ENCODE measurements around the gene UPK3B. TPM values are rescaled to one million over a fixed set of nuclear protein-coding genes. Genes with fewer than 3 reads are reported as not detected.
"Not testable (repeated sequence)": the region's sequence is repeated elsewhere in the genome, so short reads cannot be mapped to it uniquely, and the experiment has no call there.

Gene UPK3B
- total RNA-seq, 1 donor from 2014 or later = 0.54 TPM

DNA sequence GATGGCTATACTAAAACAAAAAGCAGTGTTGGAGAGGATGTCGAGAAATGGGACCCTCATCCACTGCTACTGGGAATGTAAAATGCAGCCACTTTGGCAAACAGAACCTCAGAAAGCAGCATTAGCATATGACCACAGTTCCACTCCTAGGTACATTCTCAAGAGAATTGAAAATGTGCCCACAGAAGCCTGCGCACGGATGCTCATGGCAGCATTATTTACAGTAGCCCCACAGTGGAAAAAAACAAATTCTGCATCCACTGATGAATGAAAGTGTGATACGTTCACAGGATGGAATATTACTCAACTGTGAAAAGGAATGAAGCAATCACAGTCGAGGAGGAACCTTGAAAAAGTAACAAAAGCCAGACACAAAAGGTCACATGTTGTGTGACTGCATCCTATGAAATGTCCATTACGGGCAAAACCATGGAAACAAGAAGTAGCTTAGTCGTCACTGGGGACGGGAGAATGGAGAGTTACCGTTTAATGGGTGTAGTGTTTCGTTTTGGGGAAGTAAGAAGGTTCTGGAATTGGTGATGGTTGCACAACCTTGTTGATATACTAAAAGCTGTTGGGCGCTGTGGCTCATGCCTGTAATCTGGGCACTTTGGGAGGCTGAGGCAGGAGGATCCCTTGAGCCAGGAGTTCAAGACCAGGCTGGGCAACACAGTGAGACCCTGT is 2.5 kb upstream of the UPK3B start:
- intact Hi-C loops (cut with DNase I) = no loop called here
- DNase-seq (ENCODE audit: missing footprints) = peak; percentile 64
- ATAC-seq = no peak

DNA sequence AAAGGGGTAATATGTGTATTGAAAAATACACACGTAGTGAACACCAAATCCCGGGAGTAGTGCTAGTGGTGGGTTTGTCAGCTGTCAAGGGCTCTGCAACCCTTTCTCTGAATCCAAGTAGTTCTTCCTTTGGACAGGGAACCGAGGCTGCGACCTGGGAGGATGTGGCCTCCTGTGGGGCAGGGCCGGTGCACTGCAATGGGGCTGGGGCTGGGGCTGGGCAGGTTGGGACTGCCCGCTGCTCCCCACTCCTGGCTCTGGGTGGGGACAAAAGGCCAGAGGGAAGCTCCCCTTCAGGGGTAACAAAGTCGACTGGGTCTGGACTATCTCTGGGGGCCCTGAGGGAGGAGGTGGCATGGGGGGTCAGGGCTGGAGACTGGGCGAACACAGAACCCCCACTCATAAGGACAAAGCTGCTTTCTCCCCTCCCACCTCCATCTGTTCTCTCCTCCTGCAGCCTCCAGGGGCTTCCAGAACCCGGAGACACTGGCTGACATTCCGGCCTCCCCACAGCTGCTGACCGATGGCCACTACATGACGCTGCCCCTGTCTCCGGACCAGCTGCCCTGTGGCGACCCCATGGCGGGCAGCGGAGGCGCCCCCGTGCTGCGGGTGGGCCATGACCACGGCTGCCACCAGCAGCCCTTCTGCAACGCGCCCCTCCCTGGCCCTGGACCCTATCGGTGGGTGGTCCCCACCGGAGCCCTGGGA is 1.0 kb downstream of the UPK3B start:
- intact Hi-C loops (cut with DNase I); ATAC-seq; DNase-seq (ENCODE audit: missing footprints): not testable (repeated sequence)

DNA sequence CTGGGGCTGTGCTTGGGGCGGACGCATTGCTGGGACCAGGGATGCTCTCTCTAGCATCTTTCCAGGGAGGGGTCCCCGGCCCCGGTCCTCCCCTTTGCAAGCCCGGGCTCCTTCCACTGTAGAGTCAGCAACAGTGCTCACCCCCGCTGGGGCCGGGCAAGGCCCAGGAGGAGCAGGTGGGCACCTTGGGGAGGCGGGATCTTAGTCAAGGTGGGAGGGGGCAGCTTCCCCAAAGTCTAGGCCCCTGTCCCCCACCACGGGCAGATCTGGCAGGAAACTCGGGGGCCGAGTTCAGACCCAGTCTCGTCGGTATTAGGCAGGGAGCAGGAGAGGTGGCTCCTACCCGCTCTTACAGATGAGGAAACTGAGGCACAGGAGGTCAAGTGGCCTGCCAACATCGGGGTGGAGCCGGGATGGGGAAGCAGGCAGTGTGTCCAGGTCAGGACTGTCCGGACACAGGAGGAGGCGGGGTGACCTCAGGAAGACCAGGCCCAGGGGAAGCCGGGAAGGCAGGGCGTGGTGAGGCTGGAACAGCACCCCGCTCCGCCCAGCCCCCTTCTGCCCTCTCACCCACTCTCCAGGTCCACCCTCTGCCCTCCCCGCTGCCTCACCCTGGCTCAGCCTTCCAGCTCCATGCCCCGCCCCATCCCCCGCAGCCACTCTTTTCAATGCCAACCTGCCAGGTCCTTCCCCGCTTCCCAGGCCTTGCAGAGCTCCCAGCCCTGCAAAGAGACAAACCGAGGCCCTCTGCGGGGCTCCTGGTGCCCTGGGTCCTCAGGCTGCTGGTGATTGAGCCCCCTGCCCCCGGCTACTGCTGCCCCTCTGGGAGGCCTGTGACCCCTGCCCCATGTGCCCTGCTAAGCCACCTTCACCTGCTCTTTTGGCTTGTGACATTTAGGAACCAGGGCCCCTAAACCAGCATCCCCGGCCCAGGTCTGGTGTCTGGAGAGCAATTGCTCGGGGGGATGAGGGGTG is 1.8 kb downstream of the UPK3B start:
- ATAC-seq; DNase-seq (ENCODE audit: missing footprints); intact Hi-C loops (cut with DNase I): not testable (repeated sequence)

GRCh38 chr7:76512941-76513816 is 2.8 kb downstream of the UPK3B start:
- intact Hi-C loops (cut with DNase I) = no loop called here
- no peak for DNase-seq (ENCODE audit: missing footprints)
- no peak for ATAC-seq

DNA sequence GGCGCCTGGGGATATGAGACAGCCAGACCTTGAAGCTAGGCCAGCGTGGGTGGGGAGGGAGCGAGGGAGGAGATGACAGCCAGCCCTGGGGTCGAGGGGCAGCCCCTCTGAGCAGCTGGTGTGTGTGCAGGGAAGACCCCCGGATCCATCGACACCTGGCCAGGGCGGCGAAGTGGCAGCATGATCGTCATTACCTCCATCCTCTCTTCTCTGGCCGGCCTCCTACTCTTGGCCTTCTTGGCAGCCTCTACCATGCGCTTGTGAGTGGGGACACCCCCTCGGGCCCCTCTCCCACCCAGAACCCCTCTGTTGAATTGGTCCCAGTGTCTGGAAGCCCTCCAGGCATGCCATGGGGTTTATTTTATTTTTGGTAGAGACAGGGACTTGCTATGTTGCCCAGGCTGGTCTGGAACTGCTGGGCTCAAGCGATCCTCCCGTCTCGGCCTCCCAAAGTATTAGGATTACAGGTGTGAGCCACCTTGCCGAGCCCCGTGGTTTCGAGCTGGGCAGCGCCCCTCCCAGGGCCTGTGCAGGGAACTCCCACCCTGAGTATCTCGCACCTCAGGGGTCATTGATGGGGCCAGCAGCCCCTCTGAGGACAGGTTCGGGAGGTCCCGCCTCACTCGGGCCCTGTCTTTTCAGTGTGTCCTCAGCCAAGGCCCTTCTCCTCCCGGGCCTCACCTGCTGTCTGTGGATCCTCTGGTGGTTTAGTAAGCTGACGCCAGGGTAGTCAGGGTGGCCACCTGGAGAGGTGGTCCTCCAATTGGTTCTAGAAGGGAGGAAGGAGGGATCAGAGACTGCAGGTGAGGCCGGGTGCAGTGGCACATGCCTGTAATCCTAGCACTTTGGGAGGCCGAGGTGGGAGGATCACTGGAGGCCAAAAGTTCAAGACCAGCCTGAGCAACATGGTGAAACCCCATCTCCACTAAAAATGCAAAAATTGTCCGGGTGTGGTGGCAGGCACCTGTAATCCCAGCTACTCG is 3.8 kb downstream of the UPK3B start:
- DNase-seq (ENCODE audit: missing footprints) = peak; percentile 53
- intact Hi-C loops (cut with DNase I) = no loop called here
- no peak for ATAC-seq

DNA sequence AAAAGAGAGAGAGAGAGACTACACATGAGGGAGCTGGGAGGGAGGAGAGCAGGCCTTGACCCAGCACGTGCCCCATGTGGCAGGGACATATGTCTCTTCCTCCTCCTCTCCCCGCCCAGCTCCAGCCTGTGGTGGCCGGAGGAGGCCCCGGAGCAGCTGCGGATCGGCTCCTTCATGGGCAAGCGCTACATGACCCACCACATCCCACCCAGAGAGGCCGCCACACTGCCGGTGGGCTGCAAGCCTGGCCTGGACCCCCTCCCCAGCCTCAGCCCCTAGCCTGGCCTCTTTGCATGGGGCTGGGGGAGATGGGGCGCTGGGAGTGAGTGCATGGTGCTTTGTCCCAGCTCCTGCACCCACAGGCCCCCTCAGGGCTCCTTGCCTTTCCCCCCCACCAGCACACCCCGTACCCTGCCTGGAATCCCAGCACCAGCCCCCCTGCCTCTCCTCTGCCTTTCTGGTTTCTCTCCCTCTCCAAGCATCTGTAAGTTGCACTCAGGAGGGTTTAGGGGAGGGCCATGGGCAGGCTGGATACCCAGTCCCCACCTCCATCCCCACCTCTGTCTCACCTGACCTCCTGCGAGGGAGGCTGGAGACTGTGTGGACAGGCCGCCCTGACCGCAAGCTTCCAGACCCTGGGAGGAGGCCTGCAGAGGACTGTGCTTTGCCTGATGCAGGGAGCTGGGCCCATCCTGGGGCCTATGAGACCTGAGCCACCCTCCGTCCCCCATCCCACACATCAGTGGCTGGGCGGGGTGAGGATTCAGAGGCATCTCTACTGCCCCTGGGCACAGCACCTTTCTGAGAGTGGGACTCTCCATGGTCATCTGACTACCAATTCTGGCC is 4.8 kb downstream of the UPK3B start:
- intact Hi-C loops (cut with DNase I) = no loop called here
- ATAC-seq (no peak), DNase-seq (ENCODE audit: missing footprints) (peak; percentile 65)

- intact Hi-C loops (cut with DNase I) = no loop called here
- ATAC-seq = peak; percentile 66
- DNase-seq (ENCODE audit: missing footprints) = peak; percentile 90
Measured at GRCh38 chr7:76515999-76516443, 5.7 kb downstream of the UPK3B start.

DNA sequence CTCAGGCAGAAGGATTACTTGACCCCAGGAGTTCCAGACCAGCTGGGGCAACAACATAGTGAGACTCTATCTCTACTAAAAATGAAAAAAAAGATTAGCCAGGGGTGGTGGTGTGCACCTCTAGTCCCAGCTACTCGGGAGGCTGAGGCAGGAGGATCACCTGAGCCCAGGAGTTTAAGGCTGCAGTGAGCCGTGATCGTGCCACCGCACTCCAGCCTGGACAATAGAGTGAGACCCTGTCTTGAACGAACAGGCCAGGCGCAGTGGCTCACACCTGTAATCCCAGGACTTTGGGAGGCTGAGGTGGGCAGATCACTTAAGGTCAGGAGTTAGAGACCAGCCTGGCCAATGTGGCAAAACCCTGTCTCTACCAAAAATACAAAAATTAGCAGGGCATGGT is 6.6 kb downstream of the UPK3B start:
- DNase-seq (ENCODE audit: missing footprints); ATAC-seq; intact Hi-C loops (cut with DNase I): not testable (repeated sequence)

- intact Hi-C loops (cut with DNase I); ATAC-seq; DNase-seq (ENCODE audit: missing footprints): not testable (repeated sequence)
Measured at GRCh38 chr7:76526183-76526582, 15.8 kb downstream of the UPK3B start.

- intact Hi-C loops (cut with DNase I); ATAC-seq; DNase-seq (ENCODE audit: missing footprints): not testable (repeated sequence)
Measured at GRCh38 chr7:76531643-76532042, 21.3 kb downstream of the UPK3B start.

DNA sequence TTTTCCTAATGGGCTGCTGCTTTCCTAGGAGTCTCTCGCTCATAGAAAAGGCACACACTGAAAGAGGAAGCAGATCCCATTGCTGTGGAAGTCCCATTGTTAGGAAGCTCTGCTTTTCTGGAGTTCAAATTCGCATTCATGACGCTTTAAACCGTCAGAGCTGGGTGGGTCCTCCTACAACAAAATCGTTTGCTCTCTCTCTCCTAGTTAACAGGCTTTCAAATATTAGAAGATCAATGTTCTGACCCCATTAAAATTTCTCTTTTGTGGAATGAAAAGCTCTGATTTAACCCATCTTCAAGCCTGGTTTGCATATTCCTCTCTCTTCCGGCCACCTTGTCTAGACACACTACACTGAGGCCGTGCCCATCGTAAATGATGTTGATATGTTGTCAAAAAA is 32.8 kb downstream of the UPK3B start, which contains the start of gene SPDYE16:
TSS of gene SPDYE16 (minus strand) at position 101 of the 400 bp plus-strand sequence. CDS start 1,838 bp downstream, outside the sequence.
- intact Hi-C loops (cut with DNase I); ATAC-seq; DNase-seq (ENCODE audit: missing footprints): not testable (repeated sequence)

DNA sequence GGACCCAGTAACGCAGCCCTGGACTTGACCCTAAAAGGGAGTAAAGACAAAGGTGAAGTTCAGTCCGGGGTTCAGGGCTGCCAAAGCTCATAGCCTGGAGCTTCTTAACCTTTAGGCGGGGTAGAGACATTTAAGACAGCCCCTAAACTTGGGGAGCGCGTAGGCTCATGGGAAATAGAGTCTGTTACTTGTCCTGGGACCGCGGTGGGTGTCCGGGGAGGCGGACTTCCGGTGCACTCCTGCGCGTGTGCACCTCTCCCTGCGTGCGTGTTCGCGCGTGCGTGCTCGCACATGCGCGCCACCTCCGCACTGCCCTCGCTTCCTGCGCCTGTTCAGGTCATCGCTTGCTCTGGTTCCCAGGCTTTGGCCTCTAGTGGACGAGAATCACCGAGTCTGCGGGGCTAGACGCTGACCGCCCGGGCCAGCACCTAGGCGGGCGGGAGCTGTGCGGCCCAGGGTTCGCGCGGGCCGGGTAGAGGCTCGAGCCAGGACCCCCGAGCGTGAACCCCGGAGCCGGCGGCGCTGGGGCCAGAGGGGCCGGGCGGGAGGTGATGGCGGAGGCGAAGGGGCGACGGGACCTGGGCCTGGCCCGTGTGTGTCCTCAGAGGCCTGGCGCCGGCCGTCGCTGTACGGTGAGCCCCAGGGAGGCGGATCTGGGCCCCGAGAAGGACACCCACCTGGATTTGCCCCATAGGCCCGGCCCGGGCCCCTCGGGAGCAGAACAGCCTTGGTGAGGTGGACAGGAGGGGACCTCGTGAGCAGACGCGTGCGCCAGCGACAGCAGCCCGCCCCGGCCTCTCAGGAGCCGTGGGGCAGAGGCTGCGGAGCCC is 38.9 kb downstream of the UPK3B start:
- intact Hi-C loops (cut with DNase I) = not testable (repeated sequence)
- DNase-seq (ENCODE audit: missing footprints) (peak; percentile 95), ATAC-seq (peak; percentile 100)

DNA sequence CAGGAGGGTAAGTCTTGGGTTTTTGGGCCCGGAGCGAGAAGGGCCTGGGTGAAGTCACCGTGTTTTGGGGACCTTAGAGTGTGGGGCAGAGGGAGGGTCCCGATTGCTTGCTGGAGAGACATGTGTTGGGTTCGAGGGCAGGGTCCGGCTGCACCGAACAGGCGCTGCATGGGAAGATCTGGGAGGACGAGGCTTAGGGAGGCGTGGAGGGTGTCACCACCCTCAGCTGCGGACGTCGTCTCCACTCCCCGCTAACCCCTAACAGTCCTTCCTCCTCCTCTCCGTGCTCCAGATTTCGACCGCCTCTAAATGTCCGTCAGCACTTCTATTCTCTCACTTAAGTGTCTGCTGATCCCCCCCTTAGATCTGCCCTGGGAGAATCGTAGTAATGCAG is 39.5 kb downstream of the UPK3B start:
- ATAC-seq = not testable (repeated sequence)
- DNase-seq (ENCODE audit: missing footprints) = peak; percentile 45

DNA sequence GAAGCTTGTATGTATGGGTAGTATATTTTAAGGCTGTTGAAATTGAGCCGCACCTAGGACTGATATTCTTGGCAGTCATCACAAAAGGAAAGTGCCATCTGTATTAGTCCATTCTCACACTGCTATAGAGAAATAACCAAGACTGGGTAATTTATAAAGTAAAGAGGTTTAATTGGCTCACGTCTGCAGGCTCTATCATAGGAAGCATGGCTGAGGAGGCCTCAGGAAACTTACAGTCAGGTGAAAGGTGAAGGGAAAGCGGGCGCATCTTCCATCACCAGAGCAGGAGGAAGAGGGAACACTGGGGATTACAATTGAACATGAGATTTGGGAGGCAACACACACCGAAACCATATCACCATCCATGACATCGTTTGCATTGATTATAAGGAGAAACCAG is 41.6 kb downstream of the UPK3B start:
- ATAC-seq; intact Hi-C loops (cut with DNase I); DNase-seq (ENCODE audit: missing footprints): not testable (repeated sequence)

More for the DNA sequence above, 39.5 kb downstream of the UPK3B start:
- intact Hi-C loops (cut with DNase I) = not testable (repeated sequence)

DNA sequence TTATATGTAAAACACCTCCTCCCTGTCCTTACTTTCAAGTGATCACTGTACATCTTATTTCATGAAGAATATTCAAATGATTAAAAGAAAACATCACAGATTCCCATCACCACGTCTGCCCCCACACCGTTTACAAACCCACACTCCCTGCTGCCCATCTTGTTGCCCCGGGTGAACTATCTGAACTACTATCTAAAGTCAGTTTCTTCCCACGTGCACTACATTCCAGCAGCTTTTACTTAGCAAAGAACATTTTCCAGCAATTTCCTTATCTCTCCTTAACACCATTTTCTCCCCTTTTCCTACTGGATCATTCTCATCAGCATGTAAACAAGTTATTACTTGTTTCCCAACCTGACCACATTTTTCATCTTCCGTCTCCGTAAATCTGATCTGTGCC is 49.3 kb downstream of the UPK3B start:
- ATAC-seq; DNase-seq (ENCODE audit: missing footprints); intact Hi-C loops (cut with DNase I): not testable (repeated sequence)

Measured in Right ventricle myocardium inferior (tissue), 1 donor.